Fibroblast of mammary gland (primary cell): ENCODE results near the gene NLRP8.
"Not testable (repeated sequence)": the region's sequence is repeated elsewhere in the genome, so short reads cannot be mapped to it uniquely, and the experiment has no call there.

Experiments
- DNase-seq: peaks from one replicate; pipeline ENCODE4 v3.0.0-alpha.2; 2010; ENCODE audit warnings: low read depth
- H3K4me3 ChIP-seq: 2 replicates; pipeline ENCODE4 v1.5.1; 2011; ENCODE audit warnings: low read depth, mild to moderate bottlenecking, low read length, moderate library complexity; ENCODE audit not compliant: control insufficient read depth
- CTCF ChIP-seq: conservative IDR thresholded peaks from 2 replicates; pipeline ENCODE4 v1.5.1; 2011; ENCODE audit warnings: low read depth, low read length, inconsistent platforms; ENCODE audit not compliant: control insufficient read depth, insufficient read depth

NLRP8 gene

GRCh38 chr19:55935206-55935605 is 12.4 kb upstream of the NLRP8 start:
- TF ChIP-seq CTCF = no peak
- H3K4me3 ChIP-seq = no peak overlapping the region

GRCh38 chr19:55939206-55939605 is 8.4 kb upstream of the NLRP8 start:
- H3K4me3 ChIP-seq = no peak overlapping the region
- TF ChIP-seq CTCF = no peak
- DNase-seq = no peak

More at GRCh38 chr19:55935206-55935605, 12.4 kb upstream of the NLRP8 start:
- no peak for DNase-seq

GRCh38 chr19:55940306-55940705 is 7.3 kb upstream of the NLRP8 start:
- no peak overlapping the region for H3K4me3 ChIP-seq
- TF ChIP-seq CTCF = no peak
- no peak for DNase-seq

GRCh38 chr19:55950566-55950965 is 2.9 kb downstream of the NLRP8 start:
- not testable (repeated sequence) for H3K4me3 ChIP-seq

GRCh38 chr19:55956431-55956830 is 8.8 kb downstream of the NLRP8 start:
- TF ChIP-seq CTCF = no peak
- no peak overlapping the region for H3K4me3 ChIP-seq
- no peak for DNase-seq

More at GRCh38 chr19:55950566-55950965, 2.9 kb downstream of the NLRP8 start:
- DNase-seq = not testable (repeated sequence)

GRCh38 chr19:55958356-55958755 is 10.7 kb downstream of the NLRP8 start:
- no peak for DNase-seq
- H3K4me3 ChIP-seq = no peak overlapping the region
- no peak for TF ChIP-seq CTCF

GRCh38 chr19:55959996-55960675 is 12.5 kb downstream of the NLRP8 start:
- no peak for TF ChIP-seq CTCF
- H3K4me3 ChIP-seq = no peak overlapping the region
- no peak for DNase-seq
